HepG2 (cell line): ENCODE results near the gene TMEM135. TPM values are rescaled to one million over a fixed set of nuclear protein-coding genes. Genes with fewer than 3 reads are reported as not detected.

Experiments
- ATF4 ChIP-seq, 2 experiments: fragments of 450-650 bp in 1 of 2; sonication (generic) in 1 of 2; formaldehyde crosslinking; IDR thresholded peaks; 2 replicates each; pipeline versions ENCODE4 v1.5.0 to v1.8.0; 2020 to 2022; ENCODE audit warnings: mild to moderate bottlenecking in 1 of 2, missing genetic modification reagents in 1 of 2
- ELF1 ChIP-seq: sonication (generic); formaldehyde crosslinking; IDR thresholded peaks from 2 replicates; pipeline ENCODE4 v1.4.0; 2020; ENCODE audit warnings: missing genetic modification reagents
- ESRRA ChIP-seq: sonication (generic); formaldehyde crosslinking; IDR thresholded peaks from 2 replicates; pipeline ENCODE4 v1.5.1; 2020; ENCODE audit warnings: mild to moderate bottlenecking, low read depth, missing genetic modification reagents
- FOXM1 ChIP-seq: sonication (generic); formaldehyde crosslinking; IDR thresholded peaks from 2 replicates; pipeline ENCODE4 v1.5.0; 2020; ENCODE audit warnings: missing genetic modification reagents
- FOXO1 ChIP-seq: sonication (generic); formaldehyde crosslinking; IDR thresholded peaks from 2 replicates; pipeline ENCODE4 v1.4.0; 2020; ENCODE audit warnings: missing genetic modification reagents
- JUN ChIP-seq: sonication (generic); formaldehyde crosslinking; IDR thresholded peaks from 2 replicates; pipeline ENCODE4 v1.4.0; 2020; ENCODE audit warnings: mild to moderate bottlenecking, missing genetic modification reagents
- KDM6A ChIP-seq: IDR thresholded peaks from 2 replicates; pipeline ENCODE4 v1.6.1; 2016; ENCODE audit warnings: low read depth
- MTA3 ChIP-seq: sonication (generic); formaldehyde crosslinking; IDR thresholded peaks from 2 replicates; pipeline ENCODE4 v1.4.0; 2020; ENCODE audit warnings: missing genetic modification reagents
- PHB2 ChIP-seq: fragments of 450-650 bp; IDR thresholded peaks from 2 replicates; pipeline ENCODE4 v1.6.1; 2018; ENCODE audit not compliant: partially characterized antibody
- POLR2A ChIP-seq, 2 experiments: IDR thresholded peaks; 2 replicates each; pipeline ENCODE4 v1.6.1; 2011; ENCODE audit warnings: low read depth in 2 of 2, low read length in 2 of 2, mild to moderate bottlenecking in 1 of 2, moderate library complexity in 1 of 2; ENCODE audit not compliant: insufficient read depth in 1 of 2
- SKIL ChIP-seq: sonication (generic); formaldehyde crosslinking; IDR thresholded peaks from 2 replicates; pipeline ENCODE4 v1.8.0; 2022; ENCODE audit warnings: missing genetic modification reagents, mild to moderate bottlenecking, moderate library complexity, borderline replicate concordance
- U2AF2 ChIP-seq: fragments of 200-400 bp; formaldehyde crosslinking; IDR thresholded peaks from 2 replicates; pipeline ENCODE4 v1.6.1; 2017; ENCODE audit warnings: low read depth, mild to moderate bottlenecking, low read length
- ZMAT5 ChIP-seq: sonication (generic); formaldehyde crosslinking; IDR thresholded peaks from 2 replicates; pipeline ENCODE4 v1.5.0; 2020; ENCODE audit warnings: mild to moderate bottlenecking, low read depth, missing genetic modification reagents, borderline replicate concordance
- ZNF30 ChIP-seq: sonication (generic); formaldehyde crosslinking; IDR thresholded peaks from 2 replicates; pipeline ENCODE4 v1.5.0; 2020; ENCODE audit warnings: mild to moderate bottlenecking, missing genetic modification reagents
- ZSCAN29 ChIP-seq: sonication (generic); formaldehyde crosslinking; conservative IDR thresholded peaks from 2 replicates; pipeline ENCODE4 v1.4.0; 2020; ENCODE audit warnings: mild to moderate bottlenecking, missing genetic modification reagents
- polyA plus RNA-seq, 8 experiments: library from polyadenylated mRNA; depleted of rRNA in 3 of 8; stranded (reverse) in 7 of 8; unstranded in 1 of 8; fragments of >200 nt; fragmentation: Illumina TruSeq in 4 of 8; extraction: Trizol in 4 of 8; gene quantifications; 2 replicates each; pipeline versions ENCODE4 v1.2.1 to v1.2.3, GENCODE V29; 2011 to 2016; ENCODE audit warnings: low read depth in 4 of 8, missing spikeins in 1 of 8, mixed read lengths in 1 of 8; ENCODE audit not compliant: insufficient read depth in 1 of 8
- total RNA-seq, 5 experiments: library from RNA; depleted of rRNA; stranded (reverse); fragments of >200 nt; fragmentation: Illumina TruSeq; extraction: Trizol; gene quantifications; 2 replicates each; pipeline ENCODE4 v1.2.3, GENCODE V29; 2016; ENCODE audit warnings: low read depth in 1 of 5
- TF ChIP-seq, protein P1 (sequence below), 2 experiments: IDR thresholded peaks; 2 replicates each; pipeline ENCODE4 v1.6.1; 2011 to 2012; ENCODE audit warnings: low read length in 2 of 2, borderline replicate concordance in 1 of 2, low read depth in 1 of 2, mild to moderate bottlenecking in 1 of 2, moderate library complexity in 1 of 2

The TMEM135 gene
- total and polyA plus RNA-seq, 2 of the 13 experiments (the other 11 are each of a cell fraction or from before 2014, with no cell fraction given): 36.6 to 88.9 TPM

DNA sequence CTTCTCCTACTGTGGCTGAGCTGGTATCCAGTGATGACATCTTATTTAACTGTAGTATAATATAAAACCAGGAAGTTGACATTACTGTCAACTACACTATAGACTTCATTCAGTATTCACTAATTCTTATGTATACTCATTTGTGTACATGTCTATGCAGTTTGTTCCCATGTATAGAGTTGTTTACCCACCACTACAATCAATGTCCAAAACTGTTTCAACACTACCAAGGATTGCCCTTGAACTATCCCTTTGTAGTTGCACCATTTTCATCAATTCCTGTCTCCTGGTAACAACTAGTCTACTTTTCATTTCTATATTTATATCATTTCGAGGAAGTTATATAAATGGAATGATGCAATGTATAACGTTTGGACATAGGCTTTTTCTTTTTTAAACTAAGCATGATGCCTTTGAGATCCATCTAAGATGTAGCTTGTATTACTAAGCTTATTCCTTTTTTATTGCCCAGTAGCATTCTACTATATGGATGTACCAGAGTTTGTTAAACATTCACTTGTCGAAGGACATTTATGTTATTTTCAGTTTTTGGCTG is 39.2 kb downstream of the TMEM135 start (continued):
- TF ChIP-seq, protein P1, sequence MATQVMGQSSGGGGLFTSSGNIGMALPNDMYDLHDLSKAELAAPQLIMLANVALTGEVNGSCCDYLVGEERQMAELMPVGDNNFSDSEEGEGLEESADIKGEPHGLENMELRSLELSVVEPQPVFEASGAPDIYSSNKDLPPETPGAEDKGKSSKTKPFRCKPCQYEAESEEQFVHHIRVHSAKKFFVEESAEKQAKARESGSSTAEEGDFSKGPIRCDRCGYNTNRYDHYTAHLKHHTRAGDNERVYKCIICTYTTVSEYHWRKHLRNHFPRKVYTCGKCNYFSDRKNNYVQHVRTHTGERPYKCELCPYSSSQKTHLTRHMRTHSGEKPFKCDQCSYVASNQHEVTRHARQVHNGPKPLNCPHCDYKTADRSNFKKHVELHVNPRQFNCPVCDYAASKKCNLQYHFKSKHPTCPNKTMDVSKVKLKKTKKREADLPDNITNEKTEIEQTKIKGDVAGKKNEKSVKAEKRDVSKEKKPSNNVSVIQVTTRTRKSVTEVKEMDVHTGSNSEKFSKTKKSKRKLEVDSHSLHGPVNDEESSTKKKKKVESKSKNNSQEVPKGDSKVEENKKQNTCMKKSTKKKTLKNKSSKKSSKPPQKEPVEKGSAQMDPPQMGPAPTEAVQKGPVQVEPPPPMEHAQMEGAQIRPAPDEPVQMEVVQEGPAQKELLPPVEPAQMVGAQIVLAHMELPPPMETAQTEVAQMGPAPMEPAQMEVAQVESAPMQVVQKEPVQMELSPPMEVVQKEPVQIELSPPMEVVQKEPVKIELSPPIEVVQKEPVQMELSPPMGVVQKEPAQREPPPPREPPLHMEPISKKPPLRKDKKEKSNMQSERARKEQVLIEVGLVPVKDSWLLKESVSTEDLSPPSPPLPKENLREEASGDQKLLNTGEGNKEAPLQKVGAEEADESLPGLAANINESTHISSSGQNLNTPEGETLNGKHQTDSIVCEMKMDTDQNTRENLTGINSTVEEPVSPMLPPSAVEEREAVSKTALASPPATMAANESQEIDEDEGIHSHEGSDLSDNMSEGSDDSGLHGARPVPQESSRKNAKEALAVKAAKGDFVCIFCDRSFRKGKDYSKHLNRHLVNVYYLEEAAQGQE (IDR thresholded peaks at IDR 0.05; ENCODE audit: borderline replicate concordance in 1 of 2, low read depth in 1 of 2, low read length in 2 of 2): 0 out of 4 replicates have a peak, but pooled peaks of 1 of the 2 experiments have one; percentile 41
- peak; percentile 47; the same call in 1 of the 2 replicates for TF ChIP-seq ELF1 (CRISPR knock-in tag)
- TF ChIP-seq ZNF30 (CRISPR knock-in tag): no peak
- peak; percentile 81 for TF ChIP-seq SKIL (CRISPR knock-in tag)
- no peak for TF ChIP-seq ZMAT5
- peak; percentile 99 for TF ChIP-seq ZSCAN29 (CRISPR knock-in tag)
- TF ChIP-seq POLR2A (IDR thresholded peaks at IDR 0.05; ENCODE audit: insufficient read depth in 1 of 2, low read depth in 2 of 2, low read length in 2 of 2): no peak
- TF ChIP-seq FOXO1 (CRISPR knock-in tag): peak; percentile 91; the same call in 1 of the 2 replicates
- TF ChIP-seq MTA3 (CRISPR knock-in tag): no peak
- TF ChIP-seq PHB2: no peak
- TF ChIP-seq JUN: no peak
- peak; percentile 48 to 85; a peak in 3 of 4 replicates for TF ChIP-seq ATF4 (CRISPR knock-in tag; IDR thresholded peaks at IDR 0.05)
- peak; percentile 59; the same call in 1 of the 2 replicates for TF ChIP-seq ESRRA (CRISPR knock-in tag)
- no peak for TF ChIP-seq U2AF2
- peak; percentile 47; the same call in 1 of the 2 replicates for TF ChIP-seq KDM6A
- no peak for TF ChIP-seq FOXM1 (CRISPR knock-in tag)
